ENCODE results near the gene YAP1.
"Not testable (repeated sequence)": the region's sequence is repeated elsewhere in the genome, so short reads cannot be mapped to it uniquely, and the experiment has no call there.

The YAP1 gene

GRCh38 chr11:102241026-102241425, 130.8 kb downstream of the YAP1 start:
- DNase-seq (ENCODE audit: low read depth), result no peak

GRCh38 chr11:102243399-102243884, 133.2 kb downstream of the YAP1 start:
- no peak for DNase-seq (ENCODE audit: low read depth)

GRCh38 chr11:102244681-102245409, 134.6 kb downstream of the YAP1 start:
- no peak for DNase-seq (ENCODE audit: low read depth)

GRCh38 chr11:102251423-102251822, 141.2 kb downstream of the YAP1 start:
- DNase-seq (ENCODE audit: low read depth), result no peak

GRCh38 chr11:102252339-102252891, 142.2 kb downstream of the YAP1 start:
- no peak for DNase-seq (ENCODE audit: low read depth)

GRCh38 chr11:102253020-102253715, 142.9 kb downstream of the YAP1 start:
- DNase-seq (ENCODE audit: low read depth), result no peak

GRCh38 chr11:102254047-102254446, 143.8 kb downstream of the YAP1 start:
- DNase-seq (ENCODE audit: low read depth), result no peak

- DNase-seq (ENCODE audit: low read depth), result no peak
Measured at GRCh38 chr11:102256251-102256650, 146.0 kb downstream of the YAP1 start.

- DNase-seq (ENCODE audit: low read depth), result no peak
Measured at GRCh38 chr11:102260241-102260640, 150.0 kb downstream of the YAP1 start.

GRCh38 chr11:102263379-102264003, 153.2 kb downstream of the YAP1 start:
- no peak for DNase-seq (ENCODE audit: low read depth)

GRCh38 chr11:102264704-102265103, 154.5 kb downstream of the YAP1 start:
- DNase-seq (ENCODE audit: low read depth), result not testable (repeated sequence)

GRCh38 chr11:102266099-102266498, 155.9 kb downstream of the YAP1 start:
- DNase-seq (ENCODE audit: low read depth), result no peak

GRCh38 chr11:102267609-102268008, 157.4 kb downstream of the YAP1 start:
- no peak for DNase-seq (ENCODE audit: low read depth)

GRCh38 chr11:102268083-102268984, 158.1 kb downstream of the YAP1 start:
- peak; percentile 41 for DNase-seq (ENCODE audit: low read depth)

- DNase-seq (ENCODE audit: low read depth), result no peak
Measured at GRCh38 chr11:102268985-102269470, 158.8 kb downstream of the YAP1 start.

GRCh38 chr11:102269927-102270326, 159.7 kb downstream of the YAP1 start:
- DNase-seq (ENCODE audit: low read depth), result no peak

GRCh38 chr11:102272047-102272824, 162.0 kb downstream of the YAP1 start:
- no peak for DNase-seq (ENCODE audit: low read depth)

GRCh38 chr11:102274628-102275027, 164.4 kb downstream of the YAP1 start:
- no peak for DNase-seq (ENCODE audit: low read depth)

- DNase-seq (ENCODE audit: low read depth), result no peak
Measured at GRCh38 chr11:102276362-102276761, 166.1 kb downstream of the YAP1 start.

GRCh38 chr11:102276783-102277182, 166.5 kb downstream of the YAP1 start:
- no peak for DNase-seq (ENCODE audit: low read depth)
